ENCODE data around the gene ISLR.

Gene ISLR

DNA sequence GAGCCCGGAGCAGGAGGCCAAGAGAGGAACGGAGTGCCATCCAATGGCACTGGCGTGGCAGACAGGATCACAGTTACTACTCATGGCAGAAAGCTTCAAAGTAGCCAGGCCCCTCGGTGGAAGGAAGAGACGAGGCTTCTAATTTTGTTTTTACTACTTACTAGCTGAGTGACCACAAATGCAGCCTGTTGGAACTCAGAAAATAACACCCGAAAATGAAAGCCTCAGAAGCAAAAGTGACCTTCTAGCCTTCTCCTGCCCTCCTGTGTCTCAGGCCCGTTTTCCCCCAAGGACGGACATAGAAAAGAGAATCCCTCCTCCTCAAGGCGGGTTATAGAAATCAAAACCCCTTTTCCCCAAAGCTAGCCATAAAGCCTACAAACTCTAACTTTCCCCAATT lies 39.0 kb downstream of the ISLR start:
- no peak for DNase-seq (ENCODE audit: low read depth in 1 of 2, low spot score in 1 of 2)
- peaks cover 4% of the 10 kb centered on the region for H3K27me3 ChIP-seq (ENCODE audit: insufficient read depth, poor library complexity, severe bottlenecking)
- TF ChIP-seq POLR2AphosphoS5 (IDR thresholded peaks at IDR 0.05; ENCODE audit: low read depth) (no peak), GABPA (IDR thresholded peaks at IDR 0.05; ENCODE audit: low read depth) (no peak)
- TF ChIP-seq, protein P1, sequence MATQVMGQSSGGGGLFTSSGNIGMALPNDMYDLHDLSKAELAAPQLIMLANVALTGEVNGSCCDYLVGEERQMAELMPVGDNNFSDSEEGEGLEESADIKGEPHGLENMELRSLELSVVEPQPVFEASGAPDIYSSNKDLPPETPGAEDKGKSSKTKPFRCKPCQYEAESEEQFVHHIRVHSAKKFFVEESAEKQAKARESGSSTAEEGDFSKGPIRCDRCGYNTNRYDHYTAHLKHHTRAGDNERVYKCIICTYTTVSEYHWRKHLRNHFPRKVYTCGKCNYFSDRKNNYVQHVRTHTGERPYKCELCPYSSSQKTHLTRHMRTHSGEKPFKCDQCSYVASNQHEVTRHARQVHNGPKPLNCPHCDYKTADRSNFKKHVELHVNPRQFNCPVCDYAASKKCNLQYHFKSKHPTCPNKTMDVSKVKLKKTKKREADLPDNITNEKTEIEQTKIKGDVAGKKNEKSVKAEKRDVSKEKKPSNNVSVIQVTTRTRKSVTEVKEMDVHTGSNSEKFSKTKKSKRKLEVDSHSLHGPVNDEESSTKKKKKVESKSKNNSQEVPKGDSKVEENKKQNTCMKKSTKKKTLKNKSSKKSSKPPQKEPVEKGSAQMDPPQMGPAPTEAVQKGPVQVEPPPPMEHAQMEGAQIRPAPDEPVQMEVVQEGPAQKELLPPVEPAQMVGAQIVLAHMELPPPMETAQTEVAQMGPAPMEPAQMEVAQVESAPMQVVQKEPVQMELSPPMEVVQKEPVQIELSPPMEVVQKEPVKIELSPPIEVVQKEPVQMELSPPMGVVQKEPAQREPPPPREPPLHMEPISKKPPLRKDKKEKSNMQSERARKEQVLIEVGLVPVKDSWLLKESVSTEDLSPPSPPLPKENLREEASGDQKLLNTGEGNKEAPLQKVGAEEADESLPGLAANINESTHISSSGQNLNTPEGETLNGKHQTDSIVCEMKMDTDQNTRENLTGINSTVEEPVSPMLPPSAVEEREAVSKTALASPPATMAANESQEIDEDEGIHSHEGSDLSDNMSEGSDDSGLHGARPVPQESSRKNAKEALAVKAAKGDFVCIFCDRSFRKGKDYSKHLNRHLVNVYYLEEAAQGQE (IDR thresholded peaks at IDR 0.05; ENCODE audit: insufficient replicate concordance, low read depth) = no peak
- TF ChIP-seq, protein P2, sequence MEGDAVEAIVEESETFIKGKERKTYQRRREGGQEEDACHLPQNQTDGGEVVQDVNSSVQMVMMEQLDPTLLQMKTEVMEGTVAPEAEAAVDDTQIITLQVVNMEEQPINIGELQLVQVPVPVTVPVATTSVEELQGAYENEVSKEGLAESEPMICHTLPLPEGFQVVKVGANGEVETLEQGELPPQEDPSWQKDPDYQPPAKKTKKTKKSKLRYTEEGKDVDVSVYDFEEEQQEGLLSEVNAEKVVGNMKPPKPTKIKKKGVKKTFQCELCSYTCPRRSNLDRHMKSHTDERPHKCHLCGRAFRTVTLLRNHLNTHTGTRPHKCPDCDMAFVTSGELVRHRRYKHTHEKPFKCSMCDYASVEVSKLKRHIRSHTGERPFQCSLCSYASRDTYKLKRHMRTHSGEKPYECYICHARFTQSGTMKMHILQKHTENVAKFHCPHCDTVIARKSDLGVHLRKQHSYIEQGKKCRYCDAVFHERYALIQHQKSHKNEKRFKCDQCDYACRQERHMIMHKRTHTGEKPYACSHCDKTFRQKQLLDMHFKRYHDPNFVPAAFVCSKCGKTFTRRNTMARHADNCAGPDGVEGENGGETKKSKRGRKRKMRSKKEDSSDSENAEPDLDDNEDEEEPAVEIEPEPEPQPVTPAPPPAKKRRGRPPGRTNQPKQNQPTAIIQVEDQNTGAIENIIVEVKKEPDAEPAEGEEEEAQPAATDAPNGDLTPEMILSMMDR (IDR thresholded peaks at IDR 0.05; ENCODE audit: insufficient read depth, low read length) = no peak
- no peak overlapping the region for H3K4me3 ChIP-seq (replicated peaks; ENCODE audit: insufficient read depth, low read length)
- no peak overlapping the region for H3K27ac ChIP-seq (replicated peaks)

DNA sequence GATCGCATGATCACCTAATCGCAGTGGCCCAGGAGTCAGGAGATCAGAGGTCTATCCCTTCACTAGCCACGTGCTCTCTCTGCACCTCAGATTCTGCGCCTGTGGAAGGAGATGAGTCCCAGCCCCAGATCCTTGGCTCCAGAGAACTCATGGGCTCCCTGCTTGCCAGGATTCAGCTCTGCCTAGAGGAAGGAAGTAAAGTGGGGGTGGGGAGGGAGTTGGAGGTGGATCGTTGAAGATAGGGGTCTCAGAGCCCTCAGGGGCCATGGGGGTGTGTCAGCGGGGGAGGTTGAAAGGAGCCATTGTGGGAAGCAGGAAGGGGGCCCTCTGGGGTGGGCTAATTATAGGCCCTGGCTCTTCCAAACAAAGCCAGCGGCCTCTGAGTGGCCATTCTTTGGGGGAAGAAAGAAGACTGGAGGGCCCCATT lies 40.4 kb downstream of the ISLR start:
- no peaks in the 10 kb centered on the region for H3K27me3 ChIP-seq (ENCODE audit: insufficient read depth, poor library complexity, severe bottlenecking)
- H3K4me3 ChIP-seq (replicated peaks; ENCODE audit: insufficient read depth, low read length) = no peak overlapping the region
- TF ChIP-seq, protein P1 (IDR thresholded peaks at IDR 0.05; ENCODE audit: insufficient replicate concordance, low read depth) = no peak
- TF ChIP-seq POLR2AphosphoS5 (IDR thresholded peaks at IDR 0.05; ENCODE audit: low read depth) = no peak
- no peak for TF ChIP-seq GABPA (IDR thresholded peaks at IDR 0.05; ENCODE audit: low read depth)
- TF ChIP-seq, protein P2 (IDR thresholded peaks at IDR 0.05; ENCODE audit: insufficient read depth, low read length) = no peak
- no peak for DNase-seq (ENCODE audit: low read depth in 1 of 2, low spot score in 1 of 2)
- no peak overlapping the region for H3K27ac ChIP-seq (replicated peaks)

DNA sequence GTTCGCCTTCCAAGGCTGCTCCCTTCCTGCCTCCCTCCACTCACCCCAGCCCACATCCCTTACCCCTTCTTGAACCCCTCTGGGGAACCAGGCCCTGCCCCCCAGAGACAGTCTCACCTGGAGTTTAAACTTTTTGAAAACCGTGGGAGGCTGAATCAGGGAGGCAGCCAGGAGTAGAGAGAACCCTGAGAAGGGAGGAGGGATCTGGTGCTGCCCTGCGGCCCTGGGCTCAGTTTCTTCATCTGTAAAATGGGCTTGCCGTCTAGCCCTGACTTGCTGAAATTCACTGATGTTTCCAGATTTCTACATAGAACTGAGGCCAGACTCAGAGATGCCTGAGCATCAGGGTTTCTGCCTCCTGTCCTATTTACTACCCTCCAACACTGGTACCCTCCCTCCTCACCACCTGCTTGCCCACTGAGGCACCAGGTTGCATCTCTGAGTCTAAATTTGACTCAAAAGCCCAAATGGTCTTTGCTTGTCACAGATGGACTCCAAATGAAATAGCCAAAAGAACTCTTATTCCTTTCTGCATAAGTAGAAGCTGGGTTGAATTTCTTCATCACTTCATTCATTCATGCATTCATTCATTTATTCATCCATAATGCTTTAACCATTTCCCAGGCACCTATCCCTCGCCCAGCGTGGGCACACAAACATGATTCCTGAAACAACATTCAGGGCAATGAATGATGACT lies 41.0 kb downstream of the ISLR start:
- TF ChIP-seq GABPA (IDR thresholded peaks at IDR 0.05; ENCODE audit: low read depth) = no peak
- TF ChIP-seq POLR2AphosphoS5 (IDR thresholded peaks at IDR 0.05; ENCODE audit: low read depth) = no peak
- TF ChIP-seq SPI1 (IDR thresholded peaks at IDR 0.05; ENCODE audit: borderline replicate concordance, low read depth) = no peak
- Histone ChIP-seq H3K27ac (replicated peaks) (no peak overlapping the region), H3K4me3 (replicated peaks; ENCODE audit: insufficient read depth, low read length) (no peak overlapping the region), H3K27me3 (ENCODE audit: insufficient read depth, poor library complexity, severe bottlenecking) (no peaks in the 10 kb centered on the region)
- DNase-seq (ENCODE audit: low read depth in 1 of 2, low spot score in 1 of 2) = no peak

DNA sequence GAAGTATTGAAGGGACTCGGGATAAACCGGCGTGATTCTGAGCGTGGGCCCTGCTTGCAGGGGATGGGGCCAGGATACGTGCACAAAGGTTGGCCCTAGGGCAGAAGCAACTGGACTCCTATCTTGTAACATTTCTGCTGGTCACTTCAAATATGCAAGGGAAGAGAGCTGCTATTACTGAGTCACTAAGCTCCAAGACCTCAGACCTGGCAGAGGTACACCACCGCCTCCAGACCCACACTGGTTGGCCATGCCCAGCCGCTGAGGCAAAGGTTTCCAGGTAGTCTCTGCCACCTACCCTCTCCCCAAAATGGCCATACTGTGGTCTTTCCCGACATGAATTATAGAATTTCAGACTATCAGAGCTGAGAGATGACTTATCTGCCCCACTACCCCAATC lies 42.4 kb downstream of the ISLR start:
- TF ChIP-seq, protein P2 (IDR thresholded peaks at IDR 0.05; ENCODE audit: insufficient read depth, low read length) = no peak
- TF ChIP-seq GABPA (IDR thresholded peaks at IDR 0.05; ENCODE audit: low read depth) (no peak), SPI1 (IDR thresholded peaks at IDR 0.05; ENCODE audit: borderline replicate concordance, low read depth) (no peak), POLR2AphosphoS5 (IDR thresholded peaks at IDR 0.05; ENCODE audit: low read depth) (no peak)
- TF ChIP-seq, protein P1 (IDR thresholded peaks at IDR 0.05; ENCODE audit: insufficient replicate concordance, low read depth) = no peak
- H3K27me3 ChIP-seq (ENCODE audit: insufficient read depth, poor library complexity, severe bottlenecking) = no peaks in the 10 kb centered on the region
- DNase-seq (ENCODE audit: low read depth in 1 of 2, low spot score in 1 of 2) = no peak
- H3K4me3 ChIP-seq (replicated peaks; ENCODE audit: insufficient read depth, low read length) = no peak overlapping the region
- H3K27ac ChIP-seq (replicated peaks) = no peak overlapping the region

Measured in HL-60 (cell line).